GDM1 (cell line): ENCODE measurements around the gene DCAF12.
"Not testable (repeated sequence)": the region's sequence is repeated elsewhere in the genome, so short reads cannot be mapped to it uniquely, and the experiment has no call there.

Source experiments
- DNase-seq: peaks from one replicate; lab custom pipeline; 2025; lab: John Stamatoyannopoulos, UW

The DCAF12 gene

GRCh38 chr9:34126207-34127034, at the start of gene DCAF12:
DCAF12 (minus strand) TSS chr9:34126698; CDS start chr9:34126431, 267 bp downstream.
- DNase-seq: peak; percentile 93

DNA sequence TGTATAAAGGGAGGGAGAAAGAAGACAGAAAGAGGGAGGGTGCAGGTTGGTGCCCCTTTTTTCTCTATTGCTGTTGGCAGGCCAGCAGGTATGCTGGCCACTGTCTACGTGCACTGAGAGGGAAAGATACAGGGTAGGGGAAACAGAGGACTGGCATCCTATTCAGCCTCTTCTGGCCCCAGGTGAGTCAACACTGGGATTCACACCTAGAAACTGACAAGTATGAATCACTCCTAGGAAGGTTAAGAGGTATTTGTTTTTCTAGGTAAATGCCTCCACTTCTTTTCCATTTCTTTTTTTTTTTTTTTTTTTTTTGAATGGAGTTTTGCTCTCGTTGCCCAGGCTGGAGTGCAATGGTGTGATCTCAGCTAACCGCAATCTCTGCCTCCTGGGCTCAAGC, 49.6 kb upstream of the DCAF12 start:
- no peak for DNase-seq

DNA sequence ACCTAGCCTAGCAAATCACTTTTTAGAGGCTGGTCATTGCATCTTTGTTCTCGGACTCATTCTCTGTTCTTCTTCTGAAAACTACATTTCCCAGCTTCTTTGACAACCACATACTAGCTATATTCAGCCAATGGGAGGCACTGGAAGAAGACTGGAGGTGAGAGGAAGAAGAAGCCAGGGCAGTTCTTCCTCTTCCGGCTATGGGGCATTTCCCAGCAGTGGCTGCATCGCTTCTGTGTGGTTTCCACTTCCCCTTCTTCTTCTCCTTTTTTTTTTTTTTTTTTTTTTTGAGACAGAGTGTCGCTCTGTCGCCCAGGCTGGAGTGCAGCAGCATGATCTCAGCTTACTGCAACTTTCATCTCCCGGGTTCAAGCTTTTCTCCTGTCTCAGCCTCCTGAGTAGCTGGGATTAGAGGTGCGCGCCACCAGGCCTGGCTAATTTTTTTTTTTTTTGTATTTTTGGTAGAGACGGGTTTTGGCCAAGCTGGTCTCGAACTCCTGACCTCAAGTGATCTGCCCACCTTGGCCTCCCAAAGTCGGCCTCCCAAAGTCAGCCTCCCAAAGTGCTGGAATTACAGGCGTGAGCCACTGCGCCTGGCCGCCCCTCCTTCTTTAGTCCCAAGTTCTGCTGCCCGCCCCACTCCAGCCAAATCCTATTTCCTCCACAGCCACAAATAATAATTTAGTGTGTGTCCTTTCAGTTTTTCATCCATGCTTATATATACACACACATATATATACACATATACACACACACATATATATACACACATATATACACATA, 45.4 kb upstream of the DCAF12 start:
- peak; percentile 82 for DNase-seq

DNA sequence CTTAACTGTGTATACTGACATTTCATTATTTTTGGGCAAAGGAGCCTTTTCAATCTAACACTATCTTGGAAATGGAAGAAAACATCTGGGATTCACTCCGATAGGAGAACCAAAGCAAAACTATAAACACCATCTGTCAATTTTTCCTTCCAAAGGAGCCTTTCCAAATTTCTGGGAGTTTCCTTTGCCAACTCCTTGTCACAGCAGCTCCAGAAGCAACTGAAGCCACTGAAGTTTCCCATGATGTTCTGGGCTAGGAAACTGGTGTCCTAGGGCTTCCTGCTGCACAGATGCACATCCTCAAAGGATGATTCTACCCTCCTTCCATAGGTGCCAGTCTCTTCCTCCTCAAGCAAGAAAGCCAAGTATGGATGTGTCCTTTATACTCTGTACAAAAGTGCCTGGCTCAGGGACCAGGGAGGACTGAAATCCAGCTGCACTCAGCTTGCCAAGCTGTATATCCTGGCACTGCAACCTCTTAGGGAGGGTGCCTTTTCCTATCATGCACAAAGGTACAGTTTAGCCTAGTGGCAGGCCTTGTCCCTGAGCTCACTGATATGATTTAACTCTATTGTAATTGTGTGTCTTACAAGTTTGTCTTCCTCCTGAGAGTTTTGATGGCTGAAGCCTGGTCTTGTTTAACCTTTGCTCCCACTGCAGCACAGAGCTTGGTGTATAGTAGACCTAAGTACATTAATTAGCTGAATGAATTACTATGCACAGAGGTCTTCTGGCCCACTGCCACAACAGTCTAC, 43.9 kb upstream of the DCAF12 start:
- DNase-seq: no peak

GRCh38 chr9:34169125-34169524, 42.6 kb upstream of the DCAF12 start:
- DNase-seq: peak; percentile 27

- DNase-seq: no peak
Observed at GRCh38 chr9:34163434-34163833, 36.9 kb upstream of the DCAF12 start.

DNA sequence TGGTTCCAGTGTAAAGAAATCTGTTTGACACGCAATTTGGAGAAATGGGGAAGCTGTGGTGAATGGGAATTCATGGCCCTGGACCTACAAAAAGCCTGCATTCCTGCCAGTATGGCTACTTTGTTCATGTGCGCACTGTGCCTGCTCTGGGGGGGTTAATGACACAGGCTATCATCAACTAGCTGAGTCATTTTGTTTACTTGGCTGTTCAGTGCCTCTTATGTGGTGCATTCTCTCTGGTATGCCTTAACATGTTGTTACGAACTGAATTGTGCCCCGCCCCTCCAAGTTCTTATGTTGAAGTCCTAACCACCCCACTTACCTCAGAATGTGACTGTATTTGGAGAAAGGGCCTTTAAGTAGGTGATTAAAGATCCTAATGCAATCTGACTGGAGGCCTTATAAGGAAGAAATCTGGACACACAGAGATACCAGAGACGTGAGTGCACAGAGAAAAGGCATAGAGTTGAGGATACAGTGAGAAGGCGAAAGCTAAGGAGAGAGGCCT, 31.9 kb upstream of the DCAF12 start:
- DNase-seq: no peak

DNA sequence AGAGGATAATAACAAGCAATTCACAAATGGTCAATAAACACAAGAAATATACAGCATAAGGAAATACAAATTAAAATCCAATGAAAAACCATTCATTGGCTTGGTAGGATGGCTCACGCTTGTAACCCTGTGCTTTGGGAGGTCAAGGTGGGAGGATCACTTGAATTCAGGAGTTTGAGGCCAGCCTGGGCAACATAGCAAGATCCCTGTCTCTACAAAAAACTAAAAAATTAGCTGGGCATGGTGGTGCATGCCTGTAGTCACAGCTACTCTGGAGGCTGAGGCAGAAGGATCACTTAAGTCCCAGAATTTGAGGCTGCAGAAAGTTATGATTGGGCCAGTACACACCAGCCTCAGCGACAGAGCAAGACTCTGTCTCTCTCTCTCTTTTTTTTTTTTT, 31.4 kb upstream of the DCAF12 start:
- no peak for DNase-seq

GRCh38 chr9:34157318-34157717, 30.8 kb upstream of the DCAF12 start:
- no peak for DNase-seq

GRCh38 chr9:34154057-34154456, 27.6 kb upstream of the DCAF12 start:
- no peak for DNase-seq

DNA sequence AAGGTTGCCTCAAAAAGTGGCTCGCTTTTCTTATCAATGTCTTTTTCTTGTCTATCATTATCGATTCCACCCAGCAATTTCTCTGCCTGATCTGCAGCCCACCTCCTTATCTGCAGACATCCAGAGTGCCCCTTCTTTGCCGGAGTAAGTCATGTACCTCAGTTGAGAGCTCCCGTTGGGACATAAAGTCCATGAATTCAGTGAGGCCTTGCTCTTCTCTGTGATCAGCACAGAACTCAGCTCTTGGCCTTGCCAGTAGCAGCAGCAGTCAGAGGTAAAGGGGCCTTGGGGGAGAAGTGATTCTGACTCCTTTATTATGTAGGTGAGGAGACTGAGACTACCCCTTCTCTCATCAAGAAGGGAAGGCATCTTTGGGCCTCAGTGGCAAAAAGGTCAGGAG, 24.9 kb upstream of the DCAF12 start:
- DNase-seq: no peak

DNA sequence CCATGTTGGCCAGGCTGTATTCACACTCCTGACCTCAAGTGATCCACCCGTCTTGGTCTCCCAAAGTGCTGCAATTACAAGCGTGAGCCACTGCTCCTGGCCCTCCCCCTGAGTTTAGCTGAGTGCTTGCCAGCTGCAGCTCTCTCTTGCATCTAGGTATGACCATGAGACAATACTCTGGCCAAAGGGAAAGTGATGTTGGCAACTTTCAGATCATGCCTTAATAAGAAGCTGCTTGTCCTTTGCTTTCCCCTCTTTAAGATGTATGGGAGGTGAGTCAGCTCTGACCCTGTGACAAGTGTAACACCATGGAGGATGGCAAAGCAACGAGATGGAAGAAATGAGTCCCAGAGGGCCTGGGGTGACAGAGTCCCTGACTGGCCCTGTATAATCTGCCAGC, 18.7 kb upstream of the DCAF12 start:
- DNase-seq: no peak

GRCh38 chr9:34143116-34143515, 16.6 kb upstream of the DCAF12 start:
- DNase-seq: no peak

DNA sequence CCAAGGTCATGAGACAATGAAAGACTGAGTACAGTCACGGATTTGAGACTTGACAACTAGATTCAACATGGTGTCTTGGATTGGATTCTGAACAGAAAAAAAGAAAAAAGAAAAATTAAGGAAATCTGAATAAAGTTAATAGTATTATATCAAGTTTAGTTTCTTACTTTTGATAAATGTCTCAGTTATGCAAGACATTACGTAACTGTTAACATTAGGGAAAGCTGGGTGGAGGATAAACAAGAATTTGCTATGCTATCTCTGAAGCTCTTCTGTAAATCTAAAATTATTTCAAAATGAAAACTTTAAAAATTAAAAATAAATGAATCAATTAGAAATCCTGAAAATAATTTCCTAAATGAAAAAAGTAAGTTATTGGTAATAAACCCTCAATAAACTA, 14.4 kb upstream of the DCAF12 start:
- no peak for DNase-seq

GRCh38 chr9:34139477-34140146, 13.1 kb upstream of the DCAF12 start:
- DNase-seq: peak; percentile 53

DNA sequence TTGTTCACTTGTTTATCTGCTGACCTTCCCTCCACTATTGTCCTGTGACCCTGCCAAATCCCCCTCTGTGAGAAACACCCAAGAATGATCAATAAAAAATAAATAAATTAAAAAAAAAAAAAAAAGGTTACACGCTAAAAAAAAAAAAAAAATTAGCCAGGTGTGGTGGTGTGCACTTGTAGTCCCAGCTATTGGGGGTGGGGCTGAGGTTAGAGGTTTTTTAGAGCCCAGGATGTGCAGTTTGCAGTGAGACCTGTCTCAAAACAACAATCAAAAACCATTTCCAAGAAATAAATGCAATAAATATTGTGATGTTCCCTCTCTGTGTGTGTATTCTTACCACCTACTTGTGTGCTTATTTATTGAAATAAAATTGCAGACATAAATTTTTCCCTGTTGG, 12.1 kb upstream of the DCAF12 start:
- not testable (repeated sequence) for DNase-seq

DNA sequence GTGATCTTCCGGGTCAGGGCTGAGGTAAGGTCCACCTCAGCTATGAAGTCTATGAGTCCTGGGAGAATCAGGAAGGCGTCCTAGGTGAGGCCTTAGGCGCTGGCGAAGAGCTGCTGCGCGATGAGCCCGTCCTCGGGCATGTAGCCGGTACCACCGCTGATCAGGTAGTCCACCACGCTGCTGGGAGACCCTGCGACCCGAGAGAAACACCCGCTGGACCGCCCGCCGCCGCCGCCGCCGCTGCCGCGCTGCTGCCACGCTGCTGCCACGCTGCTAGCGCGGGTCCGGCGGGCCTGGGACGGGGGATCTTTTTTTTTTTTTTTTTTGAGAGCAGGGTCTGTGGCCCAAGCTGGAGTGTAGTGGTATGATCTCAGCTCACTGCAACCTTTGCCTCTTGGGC, 8.0 kb upstream of the DCAF12 start:
- DNase-seq: no peak

- no peak for DNase-seq
Observed at GRCh38 chr9:34133436-34133949, 7.0 kb upstream of the DCAF12 start.

GRCh38 chr9:34131571-34131970, 5.1 kb upstream of the DCAF12 start:
- no peak for DNase-seq

DNA sequence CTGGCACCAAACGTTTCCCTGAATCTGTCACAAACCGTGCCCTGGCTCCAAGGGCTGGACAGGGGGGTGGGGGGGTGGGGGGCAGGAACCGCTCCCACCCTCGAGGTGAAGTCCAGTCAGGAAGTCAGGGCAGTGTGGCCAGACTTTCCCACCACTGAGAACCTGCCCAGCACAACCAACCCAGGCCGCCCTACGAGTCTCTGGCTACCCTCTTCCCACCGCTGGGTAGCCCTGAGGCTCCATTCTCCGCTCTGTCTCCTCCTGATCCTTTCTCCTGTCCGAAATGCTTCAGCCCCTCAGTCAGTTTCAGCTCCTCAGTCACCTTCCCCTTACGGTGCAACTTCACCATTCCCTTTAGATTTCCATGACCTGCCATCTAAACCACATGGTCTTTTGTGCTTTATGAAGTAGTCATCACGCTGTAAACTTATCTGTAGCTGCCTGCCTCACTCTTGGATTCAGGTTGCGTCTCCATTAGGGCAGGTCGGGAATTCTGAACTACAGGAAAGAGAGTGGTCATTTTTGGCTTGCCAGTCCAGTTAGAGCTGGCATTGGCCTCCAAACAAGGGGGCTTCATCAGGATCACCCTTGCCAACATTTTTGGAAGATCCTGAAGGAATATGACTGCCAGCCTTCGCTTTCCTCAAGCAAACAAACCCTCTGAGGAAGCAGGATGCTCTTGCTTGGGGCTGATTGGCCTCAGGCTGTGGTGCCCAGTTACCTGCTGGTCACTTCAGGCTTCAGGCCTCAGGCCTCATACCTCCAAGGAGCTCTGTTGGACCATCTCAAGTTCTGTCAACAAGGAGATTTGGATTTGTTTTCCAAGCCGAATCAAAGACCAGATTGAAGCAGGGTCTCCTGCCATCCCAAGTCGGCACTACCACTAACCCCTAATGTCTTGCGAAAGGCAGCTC, 794 bp upstream of the DCAF12 start:
- no peak for DNase-seq
